Subcutaneous adipose tissue (tissue), 4 donors: ENCODE data around the gene LCAT. TPM values are rescaled to one million over a fixed set of nuclear protein-coding genes. Genes with fewer than 3 reads are reported as not detected.

ENCODE experiments used
- total RNA-seq, 4 donors: library from RNA; depleted of rRNA; stranded (reverse); fragments of >200 nt; gene quantifications; one replicate each; pipeline ENCODE4 v1.1.0, GENCODE V29; 2016
- TF ChIP-seq, protein P1 (sequence below): fragments of 450-650 bp; IDR thresholded peaks from one replicate; pipeline ENCODE4 v1.5.1; 2016; ENCODE audit warnings: low read depth, mild to moderate bottlenecking, control low read depth, antibody characterized with exemption, moderate library complexity

Gene LCAT, protein sequence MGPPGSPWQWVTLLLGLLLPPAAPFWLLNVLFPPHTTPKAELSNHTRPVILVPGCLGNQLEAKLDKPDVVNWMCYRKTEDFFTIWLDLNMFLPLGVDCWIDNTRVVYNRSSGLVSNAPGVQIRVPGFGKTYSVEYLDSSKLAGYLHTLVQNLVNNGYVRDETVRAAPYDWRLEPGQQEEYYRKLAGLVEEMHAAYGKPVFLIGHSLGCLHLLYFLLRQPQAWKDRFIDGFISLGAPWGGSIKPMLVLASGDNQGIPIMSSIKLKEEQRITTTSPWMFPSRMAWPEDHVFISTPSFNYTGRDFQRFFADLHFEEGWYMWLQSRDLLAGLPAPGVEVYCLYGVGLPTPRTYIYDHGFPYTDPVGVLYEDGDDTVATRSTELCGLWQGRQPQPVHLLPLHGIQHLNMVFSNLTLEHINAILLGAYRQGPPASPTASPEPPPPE
- 10 to 100 TPM in 2 of 4 donors, 1 to 10 TPM in 2; 7.9 to 16.2 (median 10.5) TPM for total RNA-seq

DNA sequence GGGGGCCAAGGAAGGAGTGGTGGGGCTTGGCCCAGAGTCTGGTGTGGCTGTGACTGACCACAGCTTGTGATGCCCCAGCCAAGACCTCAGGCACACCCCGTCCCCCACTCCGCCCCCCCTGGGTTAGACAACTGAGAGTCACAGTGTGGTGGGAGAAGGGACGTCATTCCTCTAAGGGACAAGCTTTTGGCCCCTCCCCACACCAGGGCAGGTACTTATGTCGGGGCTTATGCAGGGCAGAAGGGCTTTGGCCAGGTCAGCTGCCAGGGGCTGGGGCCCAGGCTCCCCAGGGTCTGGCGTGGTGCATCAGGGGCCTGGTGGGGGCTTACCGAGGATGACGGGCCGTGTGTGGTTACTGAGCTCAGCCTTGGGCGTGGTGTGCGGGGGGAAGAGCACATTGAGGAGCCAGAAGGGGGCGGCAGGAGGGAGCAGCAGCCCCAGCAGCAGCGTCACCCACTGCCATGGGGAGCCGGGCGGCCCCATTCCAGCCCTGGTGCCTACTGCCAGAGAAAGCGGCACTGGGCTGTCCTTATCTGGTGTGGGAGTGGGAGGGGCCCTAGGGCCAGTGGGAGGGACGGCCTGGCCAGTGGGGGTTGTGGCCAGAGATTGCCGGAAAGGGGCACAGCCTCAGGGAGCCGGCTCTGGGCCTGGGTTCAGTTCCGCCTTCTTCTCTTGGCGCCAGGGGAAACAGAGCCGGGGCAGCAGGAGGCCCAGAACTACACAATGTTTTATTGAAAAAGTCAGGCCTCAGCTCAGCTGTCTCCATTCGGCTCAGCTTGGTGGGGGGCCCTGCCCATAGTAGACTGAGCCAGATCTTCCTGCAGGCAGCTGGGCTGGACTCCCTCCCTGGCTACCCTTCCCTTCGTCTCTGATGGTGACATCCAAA is at the start of gene LCAT:
Gene LCAT, minus strand, starts transcription at position 502 of the 886 bp plus-strand sequence. Its CDS starts 19 bp downstream, at position 483.
- TF ChIP-seq, protein P1, sequence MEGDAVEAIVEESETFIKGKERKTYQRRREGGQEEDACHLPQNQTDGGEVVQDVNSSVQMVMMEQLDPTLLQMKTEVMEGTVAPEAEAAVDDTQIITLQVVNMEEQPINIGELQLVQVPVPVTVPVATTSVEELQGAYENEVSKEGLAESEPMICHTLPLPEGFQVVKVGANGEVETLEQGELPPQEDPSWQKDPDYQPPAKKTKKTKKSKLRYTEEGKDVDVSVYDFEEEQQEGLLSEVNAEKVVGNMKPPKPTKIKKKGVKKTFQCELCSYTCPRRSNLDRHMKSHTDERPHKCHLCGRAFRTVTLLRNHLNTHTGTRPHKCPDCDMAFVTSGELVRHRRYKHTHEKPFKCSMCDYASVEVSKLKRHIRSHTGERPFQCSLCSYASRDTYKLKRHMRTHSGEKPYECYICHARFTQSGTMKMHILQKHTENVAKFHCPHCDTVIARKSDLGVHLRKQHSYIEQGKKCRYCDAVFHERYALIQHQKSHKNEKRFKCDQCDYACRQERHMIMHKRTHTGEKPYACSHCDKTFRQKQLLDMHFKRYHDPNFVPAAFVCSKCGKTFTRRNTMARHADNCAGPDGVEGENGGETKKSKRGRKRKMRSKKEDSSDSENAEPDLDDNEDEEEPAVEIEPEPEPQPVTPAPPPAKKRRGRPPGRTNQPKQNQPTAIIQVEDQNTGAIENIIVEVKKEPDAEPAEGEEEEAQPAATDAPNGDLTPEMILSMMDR, result no peak

DNA sequence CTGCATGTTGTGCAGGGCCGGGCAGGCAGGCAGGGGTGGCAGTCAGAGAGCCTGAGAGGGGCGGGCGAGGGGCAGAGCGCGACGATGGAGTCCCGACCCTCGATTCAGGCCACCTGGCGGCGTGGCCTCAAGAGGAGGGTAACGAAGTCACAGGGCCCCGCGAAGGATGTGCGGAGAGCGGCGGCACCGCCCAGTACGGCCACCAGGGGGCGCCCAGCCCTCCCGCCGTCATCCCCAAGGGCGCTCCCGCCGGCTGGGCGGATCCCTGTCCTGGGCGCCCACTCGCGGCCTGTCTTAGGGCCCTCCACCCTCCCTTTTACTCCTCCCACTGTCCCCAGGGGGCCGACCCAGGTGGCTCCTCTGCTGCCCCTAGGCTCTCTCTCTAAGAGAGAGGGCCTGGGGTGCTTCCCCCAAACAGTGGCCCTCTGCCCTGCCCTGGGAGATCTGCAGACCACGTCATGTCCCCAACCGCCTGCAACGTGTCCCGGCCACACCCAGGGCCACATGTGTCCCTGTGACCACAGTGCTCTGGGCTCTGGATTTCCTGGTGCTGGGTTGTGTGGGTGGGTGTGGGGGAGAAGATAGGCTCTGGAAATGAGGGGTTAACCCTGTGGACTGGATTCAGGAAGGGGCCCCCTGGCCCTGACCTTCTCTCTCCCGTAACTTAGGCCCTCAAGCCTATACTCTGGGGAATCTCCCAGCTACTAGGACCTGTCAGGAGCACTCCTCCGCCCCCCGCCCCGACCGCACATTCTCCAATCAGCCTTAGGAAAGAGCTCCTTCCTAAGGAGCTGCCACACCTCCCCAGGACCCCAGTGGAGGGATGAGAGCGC is 49.5 kb upstream of the LCAT start:
- TF ChIP-seq, protein P1, result no peak

DNA sequence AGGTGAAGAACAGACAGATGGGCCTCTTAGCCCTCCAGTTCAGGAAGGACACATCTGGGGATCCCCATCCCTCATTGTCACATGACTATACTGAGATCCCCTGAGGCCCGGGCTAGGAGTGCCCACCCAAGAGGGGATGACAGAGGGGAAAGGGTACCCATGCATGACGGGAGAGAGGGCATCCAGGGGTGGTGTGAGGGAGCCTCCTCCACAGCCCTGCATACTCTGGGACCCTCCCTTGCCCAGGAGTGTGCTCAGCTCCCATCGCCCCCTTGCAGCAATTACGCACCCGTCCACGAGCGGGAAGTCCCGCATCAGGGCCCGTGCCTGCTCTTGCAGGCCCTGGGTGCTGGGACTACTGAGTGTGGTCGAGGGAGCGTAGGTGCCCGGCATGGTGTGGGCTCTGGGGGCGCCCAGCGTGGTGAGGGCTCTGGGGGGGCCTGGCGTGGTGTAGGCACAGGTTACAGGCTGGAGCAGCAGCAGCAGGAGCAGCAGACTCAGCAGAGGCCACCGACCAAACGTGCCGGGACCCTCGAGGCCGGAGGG is 48.8 kb upstream of the LCAT start:
- TF ChIP-seq, protein P1, result no peak

DNA sequence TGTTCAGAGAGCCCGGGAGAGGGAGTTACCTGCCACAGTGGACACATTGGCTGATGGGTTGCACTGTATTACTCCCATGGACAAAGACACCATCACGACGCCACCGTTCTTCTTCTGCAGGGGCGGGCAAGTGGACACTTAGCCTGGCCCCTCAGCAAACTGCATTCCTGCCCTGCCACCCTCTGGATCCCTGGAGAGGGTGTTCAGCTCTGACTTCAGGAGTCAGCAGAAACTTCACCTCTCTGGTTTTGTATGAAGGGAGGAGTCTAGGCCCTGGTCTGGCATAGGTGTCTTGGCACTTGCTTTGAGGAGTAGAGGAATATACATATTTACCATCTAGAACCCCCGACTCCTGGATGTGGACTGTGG is 46.1 kb upstream of the LCAT start:
- TF ChIP-seq, protein P1, result no peak

DNA sequence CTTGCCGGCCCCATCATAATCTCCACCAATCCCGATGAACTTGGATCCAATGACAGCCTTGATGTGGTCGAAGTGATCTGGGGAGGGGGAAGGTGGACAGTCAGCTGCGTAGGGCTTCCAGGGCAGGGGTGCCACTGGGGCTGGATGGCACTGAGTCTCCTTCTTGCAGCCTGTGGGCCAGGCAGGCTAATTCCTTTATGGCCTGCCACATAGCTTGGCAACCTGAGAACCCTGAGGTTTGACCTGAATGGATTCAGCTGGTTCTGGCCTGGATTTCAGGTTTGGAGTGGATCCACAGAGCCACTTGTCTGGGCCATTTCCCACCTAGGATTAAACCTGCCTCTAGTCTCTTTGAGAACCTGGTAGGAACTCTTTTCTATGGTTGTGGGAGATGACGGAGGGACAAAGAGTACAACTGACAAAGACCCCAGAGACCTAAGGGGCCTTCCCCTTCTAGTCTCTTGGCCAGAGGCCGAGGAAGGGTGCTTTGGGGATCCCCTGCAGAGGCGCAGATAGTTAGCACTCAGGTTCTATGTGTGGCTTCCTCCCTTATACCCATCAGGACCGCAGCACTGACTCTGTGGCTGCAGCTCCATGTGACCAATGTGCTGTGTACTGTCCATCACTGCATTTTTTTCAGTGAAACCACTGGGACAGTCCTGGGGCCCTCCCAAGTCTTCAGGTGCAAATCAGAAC is 45.5 kb upstream of the LCAT start:
- TF ChIP-seq, protein P1, result no peak

DNA sequence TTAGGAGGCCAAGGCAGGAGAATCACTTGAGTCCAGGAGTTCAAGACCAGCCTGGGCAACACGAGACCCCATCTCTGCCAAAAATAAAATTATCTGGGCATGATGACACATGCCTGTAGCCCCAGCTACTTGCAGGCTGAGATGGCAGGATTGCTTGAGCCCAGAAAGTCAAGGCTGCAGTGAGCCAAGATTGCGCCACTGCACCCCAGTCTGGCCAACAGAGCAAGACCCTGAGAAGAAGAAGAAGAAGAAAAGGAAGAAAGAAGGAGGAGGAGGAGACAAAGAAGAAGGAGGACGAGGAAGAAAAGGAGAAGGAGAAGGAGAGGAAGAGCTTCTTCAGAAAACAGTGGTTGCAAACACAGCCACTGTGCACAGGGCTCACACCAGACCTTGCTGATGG is 44.8 kb upstream of the LCAT start:
- TF ChIP-seq, protein P1, result no peak
